Adrenal gland (tissue), 5 donors: ENCODE measurements around the gene TOX2.

ENCODE experiments used
- CTCF ChIP-seq, 6 experiments: fragments of 450-650 bp in 4 of 6; fragments of 200-600 bp in 2 of 6; sonication (generic) in 1 of 6; IDR thresholded peaks; 1 replicate in 5 of 6; 2 replicates in 1 of 6; pipeline versions ENCODE4 v1.5.1 to v1.8.0; 2016 to 2021; ENCODE audit warnings: antibody characterized with exemption in 6 of 6, mild to moderate bottlenecking in 2 of 6, moderate library complexity in 1 of 6
- POLR2A ChIP-seq, 2 donors: fragments of 450-650 bp; IDR thresholded peaks; one replicate each; pipeline ENCODE4 v1.6.1; 2017; ENCODE audit warnings: antibody characterized with exemption in 2 of 2, mild to moderate bottlenecking in 2 of 2, moderate library complexity in 1 of 2
- donor health status: DM: no; HTN: no; CAD: no.

GRCh38 chr20:43960231-43960630 lies 45.6 kb downstream of the TOX2 start:
- TF ChIP-seq CTCF (IDR thresholded peaks at IDR 0.05) = no peak
- TF ChIP-seq POLR2A (IDR thresholded peaks at IDR 0.05) = no peak
